Central memory CD4-positive, alpha-beta T cell (primary cell): ENCODE measurements around the gene IFT52.
"Not testable (repeated sequence)": the region's sequence is repeated elsewhere in the genome, so short reads cannot be mapped to it uniquely, and the experiment has no call there.

Experiments used
- DNase-seq: peaks from one replicate; pipeline ENCODE4 v3.0.0; 2022

Gene IFT52

GRCh38 chr20:43653966-43654365 is 63.2 kb downstream of the IFT52 start:
- DNase-seq = no peak

GRCh38 chr20:43655176-43655575 is 64.4 kb downstream of the IFT52 start:
- not testable (repeated sequence) for DNase-seq

GRCh38 chr20:43655937-43656336 is 65.2 kb downstream of the IFT52 start:
- DNase-seq = no peak

GRCh38 chr20:43658069-43658722 is 67.5 kb downstream of the IFT52 start:
- peak; percentile 8 for DNase-seq

GRCh38 chr20:43658723-43659419 is 68.1 kb downstream of the IFT52 start:
- no peak for DNase-seq

- DNase-seq = no peak
Observed at GRCh38 chr20:43662943-43663655, 72.4 kb downstream of the IFT52 start.

- no peak for DNase-seq
Observed at GRCh38 chr20:43665466-43666176, 74.9 kb downstream of the IFT52 start.

GRCh38 chr20:43666376-43667328 is 75.9 kb downstream of the IFT52 start, which contains the start of gene MYBL2:
Gene MYBL2, plus strand, starts transcription at chr20:43667114. Its CDS starts 170 bp downstream, at chr20:43667284.
- DNase-seq = peak; percentile 61

GRCh38 chr20:43667341-43668132 is 76.8 kb downstream of the IFT52 start:
- no peak for DNase-seq

GRCh38 chr20:43669332-43669731 is 78.6 kb downstream of the IFT52 start:
- no peak for DNase-seq

- no peak for DNase-seq
Observed at GRCh38 chr20:43670423-43670822, 79.7 kb downstream of the IFT52 start.

GRCh38 chr20:43676368-43676767 is 85.6 kb downstream of the IFT52 start:
- no peak for DNase-seq

GRCh38 chr20:43680981-43681380 is 90.2 kb downstream of the IFT52 start:
- no peak for DNase-seq

- no peak for DNase-seq
Observed at GRCh38 chr20:43681468-43681942, 90.8 kb downstream of the IFT52 start.

GRCh38 chr20:43681991-43682410 is 91.3 kb downstream of the IFT52 start:
- DNase-seq = no peak

GRCh38 chr20:43682446-43682845 is 91.7 kb downstream of the IFT52 start:
- no peak for DNase-seq

GRCh38 chr20:43686820-43687219 is 96.1 kb downstream of the IFT52 start:
- no peak for DNase-seq

GRCh38 chr20:43689165-43689564 is 98.4 kb downstream of the IFT52 start:
- no peak for DNase-seq

- no peak for DNase-seq
Observed at GRCh38 chr20:43690943-43691598, 100.3 kb downstream of the IFT52 start.

- DNase-seq = peak; percentile 12
Observed at GRCh38 chr20:43691928-43692524, 101.3 kb downstream of the IFT52 start.
